HAP-1 (cell line): ENCODE measurements around the gene MCF2L2.
"Not testable (repeated sequence)": the region's sequence is repeated elsewhere in the genome, so short reads cannot be mapped to it uniquely, and the experiment has no call there.

Experiments
- DNase-seq, 2 experiments: peaks; one replicate each; pipeline ENCODE4 v3.0.0-alpha.2; 2016 to 2020; ENCODE audit warnings: low spot score in 2 of 2
- H3K27me3 ChIP-seq: fragments of 250-450 bp; sonication (Bioruptor Pico); 2 replicates; pipeline ENCODE4 v1.5.1; 2020; ENCODE audit warnings: low read depth, mild to moderate bottlenecking, moderate library complexity
- H3K36me3 ChIP-seq: fragments of 250-450 bp; sonication (Bioruptor Pico); replicated peaks from 2 replicates; pipeline ENCODE4 v1.5.1; 2020; ENCODE audit warnings: mild to moderate bottlenecking
- H3K4me1 ChIP-seq: fragments of 250-450 bp; sonication (Bioruptor Pico); 2 replicates; pipeline ENCODE4 v1.5.1; 2020; ENCODE audit warnings: mild to moderate bottlenecking
- H3K4me3 ChIP-seq: fragments of 250-450 bp; sonication (Bioruptor Pico); 2 replicates; pipeline ENCODE4 v1.5.1; 2020; ENCODE audit warnings: mild to moderate bottlenecking, moderate library complexity
- H3K9me3 ChIP-seq: fragments of 250-450 bp; sonication (Bioruptor Pico); 2 replicates; pipeline ENCODE4 v1.5.1; 2020; ENCODE audit warnings: mild to moderate bottlenecking, moderate library complexity
- in situ Hi-C: fragments of 300-500 bp; cut with MboI; formaldehyde crosslinking; loops from 3 replicates; pipeline ENCODE4 v1.14.3; 2020; ENCODE audit warnings: low sequenced_read_pairs, inconsistent platforms, mixed read lengths

MCF2L2 gene

GRCh38 chr3:183193762-183194689, 234.4 kb downstream of the MCF2L2 start:
- H3K4me1 ChIP-seq, result no peaks in the 10 kb centered on the region
- DNase-seq, result no peak
- H3K4me3 ChIP-seq, result no peak overlapping the region
- no peaks in the 10 kb centered on the region for H3K9me3 ChIP-seq
- H3K36me3 ChIP-seq, result no peaks in the 10 kb centered on the region
- in situ Hi-C loops, result loop anchor here (25.0 kb wide), 1 partner anchor 568 kb away; no protein-coding TSS in a partner anchor
- no peaks in the 10 kb centered on the region for H3K27me3 ChIP-seq

DNA sequence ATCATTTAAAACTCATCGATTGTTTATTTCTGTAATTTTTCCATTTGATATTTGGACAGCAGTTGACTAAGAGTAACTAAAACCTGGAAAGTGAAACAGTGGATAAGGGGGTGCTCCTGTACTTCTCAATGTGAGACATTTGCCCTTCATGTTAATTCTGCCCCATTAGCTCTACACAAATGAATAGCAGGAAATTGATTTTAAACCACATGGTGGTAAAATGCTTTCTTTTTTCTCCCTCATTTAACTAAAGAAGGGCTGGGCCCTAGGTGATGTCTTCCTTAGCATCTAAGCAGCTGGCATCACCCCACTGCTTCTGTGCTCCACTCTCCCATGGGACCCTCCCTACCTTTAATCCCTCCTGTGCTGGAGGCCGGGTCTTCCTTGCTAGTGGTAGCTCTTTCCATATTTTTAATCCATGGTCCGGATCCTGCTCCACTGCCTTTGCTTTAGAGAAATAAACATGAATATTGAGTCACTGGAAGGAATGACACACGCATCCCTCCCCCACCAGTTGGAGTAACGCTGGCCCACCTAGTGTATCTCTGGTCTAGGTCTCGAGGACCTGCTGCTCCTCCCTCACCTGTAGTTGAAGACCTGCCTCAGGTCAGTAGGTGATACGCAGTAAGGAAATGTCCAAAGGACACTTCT, 235.6 kb downstream of the MCF2L2 start:
- Histone ChIP-seq H3K4me3 (no peak overlapping the region), H3K27me3 (no peaks in the 10 kb centered on the region), H3K36me3 (no peaks in the 10 kb centered on the region), H3K9me3 (no peaks in the 10 kb centered on the region), H3K4me1 (no peaks in the 10 kb centered on the region)
- DNase-seq, result no peak
- in situ Hi-C loops, result loop anchor here (25.0 kb wide), 1 partner anchor 570 kb away; no protein-coding TSS in a partner anchor

DNA sequence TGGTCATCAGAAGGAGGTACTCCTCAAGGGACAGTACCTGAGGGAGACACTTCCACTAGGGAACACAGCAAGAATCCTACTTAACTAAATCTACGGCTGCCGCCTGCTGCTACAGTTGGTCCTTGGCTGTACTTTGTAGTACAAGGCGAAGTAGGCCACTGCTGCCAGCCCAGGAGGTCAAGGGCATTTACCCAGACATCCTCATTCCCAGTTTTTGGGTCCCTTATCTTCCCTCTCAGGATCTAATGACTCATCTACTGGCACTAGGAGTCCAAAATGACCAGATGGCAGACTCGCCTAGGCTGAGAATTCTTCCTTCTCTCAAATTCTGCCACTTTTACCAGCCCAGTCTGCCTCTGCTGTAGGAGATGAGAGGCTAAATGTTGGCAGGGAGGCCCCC, 238.8 kb downstream of the MCF2L2 start:
- Histone ChIP-seq H3K4me1 (no peaks in the 10 kb centered on the region), H3K4me3 (no peak overlapping the region), H3K36me3 (no peaks in the 10 kb centered on the region), H3K27me3 (no peaks in the 10 kb centered on the region), H3K9me3 (no peaks in the 10 kb centered on the region)
- DNase-seq, result no peak
- in situ Hi-C loops, result loop anchor here (25.0 kb wide), 1 partner anchor 573 kb away; no protein-coding TSS in a partner anchor

DNA sequence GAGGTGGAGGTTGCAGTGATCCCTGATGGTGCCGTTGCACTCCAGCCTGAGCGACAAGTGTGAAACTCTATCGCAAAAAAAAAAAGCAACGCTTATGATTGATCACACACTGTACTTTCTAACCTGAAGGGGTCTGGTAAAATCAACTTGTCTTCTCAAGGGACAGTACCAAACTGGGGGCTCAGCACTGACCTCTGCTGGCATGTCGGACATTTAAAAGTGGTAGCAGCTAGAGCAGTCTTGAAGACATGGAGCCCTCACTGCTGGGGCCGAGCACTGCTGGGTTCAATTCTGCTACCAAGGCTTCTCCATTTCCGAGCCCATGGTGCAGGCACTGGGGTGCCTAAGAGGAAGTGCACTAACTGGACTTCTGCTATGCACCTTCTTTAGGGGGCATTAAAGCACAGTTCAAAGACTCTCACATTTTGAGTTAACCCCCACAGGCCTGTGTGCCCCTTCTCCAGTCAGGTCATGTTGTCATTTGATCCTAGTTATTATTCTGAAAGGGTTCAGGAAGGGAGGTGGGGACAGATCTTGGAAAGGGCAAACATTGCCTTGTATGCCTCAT, 239.4 kb downstream of the MCF2L2 start:
- no peak overlapping the region for H3K4me3 ChIP-seq
- in situ Hi-C loops, result loop anchor here (25.0 kb wide), 1 partner anchor 573 kb away; no protein-coding TSS in a partner anchor
- H3K9me3 ChIP-seq, result no peaks in the 10 kb centered on the region
- no peaks in the 10 kb centered on the region for H3K27me3 ChIP-seq
- peak in 1 of 2 experiments; percentile 68 for DNase-seq
- no peaks in the 10 kb centered on the region for H3K4me1 ChIP-seq
- H3K36me3 ChIP-seq, result no peaks in the 10 kb centered on the region

- H3K4me3 ChIP-seq, result no peak overlapping the region
- no peak for DNase-seq
- H3K36me3 ChIP-seq, result no peaks in the 10 kb centered on the region
- in situ Hi-C loops, result loop anchor here (25.0 kb wide), 1 partner anchor 577 kb away; no protein-coding TSS in a partner anchor
- no peaks in the 10 kb centered on the region for H3K4me1 ChIP-seq
- no peaks in the 10 kb centered on the region for H3K9me3 ChIP-seq
- H3K27me3 ChIP-seq, result no peaks in the 10 kb centered on the region
Measured at GRCh38 chr3:183185696-183186095, 242.7 kb downstream of the MCF2L2 start.

- Histone ChIP-seq H3K4me1 (no peaks in the 10 kb centered on the region), H3K4me3 (no peak overlapping the region), H3K36me3 (no peaks in the 10 kb centered on the region), H3K9me3 (no peaks in the 10 kb centered on the region), H3K27me3 (no peaks in the 10 kb centered on the region)
- DNase-seq, result no peak
- in situ Hi-C loops, result loop anchor here (5.0 to 25.0 kb wide), 2 partner anchors 204 to 579 kb away; no protein-coding TSS in a partner anchor
Measured at GRCh38 chr3:183182732-183183610, 245.4 kb downstream of the MCF2L2 start.

DNA sequence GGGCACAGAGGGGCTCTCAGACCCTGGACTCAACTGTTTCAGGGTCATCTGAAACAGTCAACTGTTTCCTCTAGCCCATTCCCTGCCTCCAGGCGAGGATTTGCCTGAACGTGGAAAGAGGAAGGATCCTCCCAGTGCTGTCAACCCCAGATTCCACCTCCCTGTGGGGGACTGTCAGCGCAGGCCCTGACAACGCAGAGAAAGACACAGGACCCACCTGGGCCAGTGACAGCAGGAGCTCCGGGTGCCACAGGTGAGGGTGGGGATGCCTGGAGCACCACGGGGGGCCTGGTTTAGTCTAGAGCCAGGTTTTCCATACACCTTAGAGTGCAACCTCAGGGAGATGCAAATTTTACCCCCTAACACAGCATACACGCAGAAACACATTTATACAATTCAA, 246.3 kb downstream of the MCF2L2 start:
- Histone ChIP-seq H3K36me3 (no peaks in the 10 kb centered on the region), H3K4me3 (no peak overlapping the region)
- DNase-seq, result no peak

DNA sequence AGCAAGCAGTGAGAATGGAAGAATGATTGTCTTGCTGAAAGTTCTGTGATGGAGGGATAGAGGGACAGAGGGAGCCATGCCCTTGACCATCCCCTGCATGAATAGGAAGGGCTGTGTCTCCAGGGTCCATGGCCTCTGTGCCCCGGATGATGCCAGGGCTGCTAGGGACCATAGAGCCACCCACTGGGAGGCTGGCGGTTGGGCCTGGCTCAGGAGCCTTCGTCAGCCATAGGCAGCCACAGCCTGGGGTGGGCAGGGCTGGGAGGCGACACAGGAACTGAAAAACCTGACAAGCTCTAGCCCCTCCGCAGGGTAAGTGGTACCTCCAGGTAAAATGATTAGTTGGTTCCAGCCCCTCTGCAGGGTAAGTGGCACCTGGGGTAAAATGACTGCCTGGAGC, 246.8 kb downstream of the MCF2L2 start:
- no peaks in the 10 kb centered on the region for H3K4me1 ChIP-seq
- in situ Hi-C loops, result loop anchor here (5.0 to 25.0 kb wide), 2 partner anchors 206 to 581 kb away; no protein-coding TSS in a partner anchor
- H3K4me3 ChIP-seq, result no peak overlapping the region
- DNase-seq, result no peak
- no peaks in the 10 kb centered on the region for H3K9me3 ChIP-seq
- H3K27me3 ChIP-seq, result no peaks in the 10 kb centered on the region
- H3K36me3 ChIP-seq, result no peaks in the 10 kb centered on the region

More for the DNA sequence above, 246.3 kb downstream of the MCF2L2 start:
- no peaks in the 10 kb centered on the region for H3K4me1 ChIP-seq
- in situ Hi-C loops, result loop anchor here (5.0 to 25.0 kb wide), 2 partner anchors 205 to 580 kb away; no protein-coding TSS in a partner anchor
- H3K27me3 ChIP-seq, result no peaks in the 10 kb centered on the region
- no peaks in the 10 kb centered on the region for H3K9me3 ChIP-seq

- no peak for DNase-seq
- H3K9me3 ChIP-seq, result no peaks in the 10 kb centered on the region
- H3K4me1 ChIP-seq, result no peaks in the 10 kb centered on the region
- H3K27me3 ChIP-seq, result no peaks in the 10 kb centered on the region
- in situ Hi-C loops, result loop anchor here (5.0 to 25.0 kb wide), 2 partner anchors 206 to 581 kb away; no protein-coding TSS in a partner anchor
- H3K4me3 ChIP-seq, result no peak overlapping the region
- no peaks in the 10 kb centered on the region for H3K36me3 ChIP-seq
Measured at GRCh38 chr3:183180784-183181295, 247.6 kb downstream of the MCF2L2 start.

DNA sequence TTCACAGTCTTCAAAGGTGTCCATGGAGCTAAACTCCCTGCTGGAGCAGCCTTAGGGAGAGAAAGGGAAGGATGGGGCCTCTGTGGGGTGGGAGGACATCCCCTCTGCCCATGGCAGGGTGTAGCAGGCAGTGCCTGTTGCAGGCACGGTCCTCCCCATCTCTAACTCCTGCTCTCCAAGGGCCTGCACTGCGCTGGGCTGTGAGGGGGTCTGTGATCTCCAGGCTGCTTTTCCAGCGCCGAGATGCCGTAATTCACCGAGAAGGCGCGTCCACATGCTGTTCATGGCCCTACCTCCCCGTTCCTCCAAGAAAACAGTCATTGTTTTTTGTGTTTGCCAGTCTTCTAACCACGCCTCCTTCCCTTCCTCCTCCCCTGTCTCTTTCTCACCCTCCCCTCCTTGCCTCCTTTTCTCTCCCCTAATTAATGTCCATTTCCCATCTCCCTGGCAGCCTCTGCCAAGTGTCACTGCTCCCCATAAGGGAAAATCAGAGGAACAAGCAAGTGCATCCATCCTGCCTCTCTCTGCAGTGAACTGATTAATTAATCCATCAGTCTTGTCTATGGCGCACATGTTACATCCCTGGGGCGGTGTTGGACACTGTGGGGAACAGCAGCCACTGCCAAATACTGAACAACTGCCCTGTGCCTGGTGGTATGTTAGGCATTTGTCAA, 248.2 kb downstream of the MCF2L2 start:
- no peaks in the 10 kb centered on the region for H3K27me3 ChIP-seq
- no peaks in the 10 kb centered on the region for H3K36me3 ChIP-seq
- in situ Hi-C loops, result loop anchor here (5.0 to 25.0 kb wide), 2 partner anchors 207 to 582 kb away; no protein-coding TSS in a partner anchor
- no peaks in the 10 kb centered on the region for H3K4me1 ChIP-seq
- no peaks in the 10 kb centered on the region for H3K9me3 ChIP-seq
- no peak for DNase-seq
- no peak overlapping the region for H3K4me3 ChIP-seq

GRCh38 chr3:183179550-183179908, 248.9 kb downstream of the MCF2L2 start:
- in situ Hi-C loops, result loop anchor here (25.0 kb wide), 1 partner anchor 583 kb away; no protein-coding TSS in a partner anchor
- H3K9me3 ChIP-seq, H3K36me3 ChIP-seq, DNase-seq, H3K4me1 ChIP-seq, H3K27me3 ChIP-seq: not testable (repeated sequence)
- H3K4me3 ChIP-seq, result peak overlapping the region; percentile 44

- DNase-seq, result peak; percentile 42 to 84
- peak overlapping the region; percentile 44 for H3K4me3 ChIP-seq
- no peaks in the 10 kb centered on the region for H3K27me3 ChIP-seq
- in situ Hi-C loops, result loop anchor here (25.0 kb wide), 1 partner anchor 583 kb away; no protein-coding TSS in a partner anchor
- no peaks in the 10 kb centered on the region for H3K9me3 ChIP-seq
- H3K4me1 ChIP-seq, result no peaks in the 10 kb centered on the region
- H3K36me3 ChIP-seq, result no peaks in the 10 kb centered on the region
Measured at GRCh38 chr3:183178833-183179549, 249.4 kb downstream of the MCF2L2 start.
